Suprapubic skin (tissue), 4 donors: Measurements from ENCODE around the gene CDC20. TPM values are rescaled to one million over a fixed set of nuclear protein-coding genes. Genes with fewer than 3 reads are reported as not detected.

Source experiments
- DNase-seq, 2 donors: peaks; one replicate each; pipeline ENCODE4 v3.0.0-alpha.2; 2019; ENCODE audit warnings: low spot score in 2 of 2
- H3K27ac ChIP-seq: fragments of 200-600 bp; sonication (generic); one replicate; pipeline ENCODE4 v1.5.1; 2019
- H3K27me3 ChIP-seq: fragments of 200-600 bp; sonication (generic); one replicate; pipeline ENCODE4 v1.5.1; 2019
- H3K36me3 ChIP-seq: fragments of 200-600 bp; sonication (generic); one replicate; pipeline ENCODE4 v1.5.1; 2019
- H3K4me1 ChIP-seq: fragments of 200-600 bp; sonication (generic); one replicate; pipeline ENCODE4 v1.5.1; 2019
- H3K4me3 ChIP-seq: fragments of 200-600 bp; sonication (generic); one replicate; pipeline ENCODE4 v1.5.1; 2019; ENCODE audit warnings: mild to moderate bottlenecking
- H3K9me3 ChIP-seq: fragments of 200-600 bp; sonication (generic); one replicate; pipeline ENCODE4 v1.5.1; 2019
- EP300 ChIP-seq: sonication (generic); formaldehyde crosslinking; IDR thresholded peaks from one replicate; pipeline ENCODE4 v1.6.1; 2017; ENCODE audit warnings: antibody characterized with exemption
- POLR2A ChIP-seq, 2 donors: fragments of 450-650 bp; IDR thresholded peaks; one replicate each; pipeline ENCODE4 v1.6.1; 2017; ENCODE audit warnings: antibody characterized with exemption in 2 of 2, mild to moderate bottlenecking in 2 of 2, moderate library complexity in 2 of 2
- POLR2AphosphoS5 ChIP-seq, 3 donors: sonication (generic); formaldehyde crosslinking; IDR thresholded peaks; one replicate each; pipeline ENCODE4 v1.6.1; 2017; ENCODE audit warnings: antibody characterized with exemption in 3 of 3
- WGBS: methylation state at CpG from one replicate; pipeline ENCODE4 v1.1.5; 2018; 5-methylcytosine and 5-hydroxymethylcytosine counted together
- total RNA-seq, 4 donors: library from RNA; depleted of rRNA; stranded (reverse); fragments of >200 nt; gene quantifications; one replicate each; pipeline ENCODE4 v1.1.0, GENCODE V29; 2016
- TF ChIP-seq, protein P1 (sequence below), 2 donors: fragments of 200-600 bp in 1 of 2; fragments of 450-650 bp in 1 of 2; sonication (generic) in 1 of 2; IDR thresholded peaks; one replicate each; pipeline ENCODE4 v1.5.1; 2016 to 2019; ENCODE audit warnings: antibody characterized with exemption in 2 of 2, mild to moderate bottlenecking in 1 of 2, moderate library complexity in 1 of 2

The CDC20 gene
- total RNA-seq, 4 donors from 2014 or later, result 5.8 to 11.6 (median 7.8) TPM

DNA sequence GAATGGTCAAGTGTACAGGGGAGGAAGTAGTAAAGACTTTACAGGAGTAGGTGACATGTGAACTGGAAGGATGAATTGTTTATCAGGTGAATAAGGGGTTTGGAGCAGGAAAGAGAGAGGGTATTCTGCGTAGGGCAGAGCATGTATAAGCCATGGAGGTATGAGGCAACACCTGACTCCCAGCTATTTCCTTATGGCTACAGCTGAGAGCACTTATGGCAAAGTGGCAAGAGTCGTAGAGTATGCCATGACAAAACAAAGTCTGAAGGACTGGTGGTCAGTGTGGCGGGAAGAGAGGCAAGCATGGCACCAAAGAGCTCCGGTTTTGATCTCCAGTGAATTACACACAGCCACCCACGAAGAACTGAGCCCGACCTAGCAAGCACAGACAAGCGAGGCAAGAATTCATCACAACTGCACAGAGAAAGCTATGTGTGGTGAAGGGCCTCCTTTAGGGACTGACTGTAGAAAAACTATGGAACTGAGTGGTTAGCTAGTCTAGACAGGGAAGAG is 18.0 kb downstream of the CDC20 start:
- DNase-seq, result no peak
- no peaks in the 10 kb centered on the region for H3K36me3 ChIP-seq
- WGBS, result 80% methylated on average over 7 of the region's 7 CpGs
- H3K9me3 ChIP-seq, result no peaks in the 10 kb centered on the region
- H3K27me3 ChIP-seq, result no peaks in the 10 kb centered on the region
- TF ChIP-seq, protein P1, sequence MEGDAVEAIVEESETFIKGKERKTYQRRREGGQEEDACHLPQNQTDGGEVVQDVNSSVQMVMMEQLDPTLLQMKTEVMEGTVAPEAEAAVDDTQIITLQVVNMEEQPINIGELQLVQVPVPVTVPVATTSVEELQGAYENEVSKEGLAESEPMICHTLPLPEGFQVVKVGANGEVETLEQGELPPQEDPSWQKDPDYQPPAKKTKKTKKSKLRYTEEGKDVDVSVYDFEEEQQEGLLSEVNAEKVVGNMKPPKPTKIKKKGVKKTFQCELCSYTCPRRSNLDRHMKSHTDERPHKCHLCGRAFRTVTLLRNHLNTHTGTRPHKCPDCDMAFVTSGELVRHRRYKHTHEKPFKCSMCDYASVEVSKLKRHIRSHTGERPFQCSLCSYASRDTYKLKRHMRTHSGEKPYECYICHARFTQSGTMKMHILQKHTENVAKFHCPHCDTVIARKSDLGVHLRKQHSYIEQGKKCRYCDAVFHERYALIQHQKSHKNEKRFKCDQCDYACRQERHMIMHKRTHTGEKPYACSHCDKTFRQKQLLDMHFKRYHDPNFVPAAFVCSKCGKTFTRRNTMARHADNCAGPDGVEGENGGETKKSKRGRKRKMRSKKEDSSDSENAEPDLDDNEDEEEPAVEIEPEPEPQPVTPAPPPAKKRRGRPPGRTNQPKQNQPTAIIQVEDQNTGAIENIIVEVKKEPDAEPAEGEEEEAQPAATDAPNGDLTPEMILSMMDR (IDR thresholded peaks at IDR 0.05), result no peak
- no peak overlapping the region for H3K27ac ChIP-seq
- no peak overlapping the region for H3K4me3 ChIP-seq
- peaks cover 4% of the 10 kb centered on the region for H3K4me1 ChIP-seq

DNA sequence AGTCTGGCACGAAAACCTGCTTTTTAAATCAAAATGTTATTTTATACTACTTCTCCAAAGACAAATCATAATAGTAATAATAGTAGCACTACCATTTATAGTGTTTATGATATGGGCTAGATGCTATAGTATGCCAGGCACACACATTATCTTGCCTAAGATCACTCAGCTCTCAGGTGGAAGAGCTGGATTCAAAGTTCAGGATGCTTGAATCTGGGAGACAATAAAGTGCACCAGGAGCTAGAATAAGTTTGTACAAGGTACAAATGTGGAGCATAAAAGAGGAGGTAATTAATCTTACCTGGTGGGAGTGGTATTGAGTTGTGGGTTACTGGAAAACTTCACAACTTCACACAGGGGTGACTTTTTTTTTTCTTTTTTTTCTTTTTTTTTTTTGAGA is 19.1 kb downstream of the CDC20 start:
- no peak overlapping the region for H3K27ac ChIP-seq

DNA sequence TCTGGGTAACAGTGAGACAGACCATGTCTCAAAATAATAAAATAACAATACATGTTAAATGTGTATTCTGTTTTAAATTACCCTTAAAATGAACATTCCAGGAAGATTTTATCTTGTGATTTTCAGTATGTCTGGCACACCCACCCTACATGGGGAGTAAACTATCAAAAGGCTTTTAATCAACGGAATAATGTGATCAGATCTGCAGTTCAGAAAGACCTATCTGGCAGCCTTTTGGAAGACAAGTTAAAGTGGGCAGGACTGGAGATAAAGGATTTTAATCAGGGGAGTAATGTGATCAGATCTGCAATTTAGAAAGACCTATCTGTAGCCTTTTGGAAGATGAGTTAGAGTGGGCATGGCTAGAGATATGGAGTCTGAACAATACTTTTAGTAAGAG is 20.7 kb downstream of the CDC20 start:
- Histone ChIP-seq H3K27me3 (no peaks in the 10 kb centered on the region), H3K4me3 (no peak overlapping the region), H3K27ac (no peak overlapping the region), H3K36me3 (peaks cover 24% of the 10 kb centered on the region), H3K4me1 (peaks cover 2% of the 10 kb centered on the region), H3K9me3 (no peaks in the 10 kb centered on the region)
- WGBS, result 95% methylated on average over 1 of the region's 1 CpG
- TF ChIP-seq, protein P1 (IDR thresholded peaks at IDR 0.05), result no peak
- TF ChIP-seq POLR2AphosphoS5 (IDR thresholded peaks at IDR 0.05) (no peak), EP300 (no peak), POLR2A (IDR thresholded peaks at IDR 0.05) (no peak)
- DNase-seq, result no peak

More for the DNA sequence above, 19.1 kb downstream of the CDC20 start:
- DNase-seq, result no peak
- H3K4me3 ChIP-seq, result no peak overlapping the region
- TF ChIP-seq, protein P1 (IDR thresholded peaks at IDR 0.05), result no peak
- no peak for TF ChIP-seq POLR2AphosphoS5 (IDR thresholded peaks at IDR 0.05)
- no peak for TF ChIP-seq POLR2A (IDR thresholded peaks at IDR 0.05)
- no peak for TF ChIP-seq EP300
- H3K27me3 ChIP-seq, result no peaks in the 10 kb centered on the region
- H3K4me1 ChIP-seq, result peaks cover 3% of the 10 kb centered on the region
- no peaks in the 10 kb centered on the region for H3K9me3 ChIP-seq
- 87% methylated on average over 1 of the region's 1 CpG for WGBS
- peaks cover 8% of the 10 kb centered on the region for H3K36me3 ChIP-seq

DNA sequence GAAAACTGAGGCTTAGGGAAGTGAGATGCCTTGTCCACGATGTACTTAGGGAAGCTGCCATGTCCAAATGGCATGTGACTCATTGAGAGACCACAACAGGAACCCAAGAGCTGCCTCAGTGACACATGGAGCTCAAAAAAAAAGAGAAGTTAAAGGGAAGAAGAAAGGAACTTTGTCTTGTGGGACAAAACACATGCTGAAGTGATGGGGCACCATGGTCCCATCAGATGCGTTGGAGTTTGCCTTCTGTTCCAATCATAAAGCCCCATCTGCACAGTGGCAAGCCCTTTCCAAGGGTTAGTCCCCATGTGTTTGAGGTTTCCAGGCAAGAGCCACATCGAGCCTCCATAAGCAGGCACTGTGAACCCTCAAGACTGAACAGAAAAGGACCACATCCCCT is 22.8 kb downstream of the CDC20 start:
- Histone ChIP-seq H3K27me3 (no peaks in the 10 kb centered on the region), H3K4me1 (peaks cover 2% of the 10 kb centered on the region), H3K4me3 (no peak overlapping the region), H3K27ac (no peak overlapping the region), H3K36me3 (peaks cover 46% of the 10 kb centered on the region), H3K9me3 (no peaks in the 10 kb centered on the region)
- DNase-seq, result no peak
- 66% methylated on average over 3 of the region's 3 CpGs for WGBS
- TF ChIP-seq POLR2A (IDR thresholded peaks at IDR 0.05) (no peak), EP300 (no peak), POLR2AphosphoS5 (IDR thresholded peaks at IDR 0.05) (no peak)
- TF ChIP-seq, protein P1 (IDR thresholded peaks at IDR 0.05), result no peak

DNA sequence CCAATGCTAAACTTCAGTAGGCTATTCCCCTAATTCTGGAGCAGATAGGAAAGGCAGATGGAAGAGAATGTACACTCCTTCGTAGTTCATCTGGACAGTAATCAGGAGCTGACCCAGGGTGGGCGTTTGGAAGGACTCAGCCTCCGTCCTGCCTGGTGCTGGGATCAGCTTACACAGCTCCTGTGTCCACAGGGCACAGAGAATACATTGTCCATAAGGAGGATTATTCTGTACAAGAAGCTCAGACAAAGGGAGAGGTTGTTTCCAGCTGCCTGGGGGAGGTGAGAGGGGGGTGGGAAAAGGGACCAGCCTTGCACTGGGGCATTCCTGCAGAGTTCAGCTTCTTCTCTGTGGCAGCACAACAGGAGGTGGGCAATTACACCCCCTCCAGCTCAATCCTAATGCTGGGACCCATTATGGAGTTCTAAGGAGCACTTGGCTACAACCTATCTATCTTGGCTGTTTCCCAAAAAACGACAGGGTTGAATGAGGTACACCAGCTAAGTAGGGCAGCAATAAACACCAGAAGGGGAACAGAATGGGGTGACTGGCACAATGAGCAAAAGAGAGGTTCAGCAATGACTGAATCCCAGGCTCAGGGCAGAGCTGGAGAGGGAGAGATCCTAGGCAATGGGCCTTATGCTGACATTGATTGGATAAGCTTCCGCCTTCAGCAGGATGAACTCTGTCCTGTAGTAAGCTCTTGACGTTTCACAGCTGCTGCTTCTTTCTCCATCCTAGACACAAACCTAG is 23.4 kb downstream of the CDC20 start:
- Histone ChIP-seq H3K27me3 (no peaks in the 10 kb centered on the region), H3K27ac (no peak overlapping the region), H3K36me3 (peaks cover 50% of the 10 kb centered on the region), H3K4me3 (no peak overlapping the region), H3K9me3 (no peaks in the 10 kb centered on the region), H3K4me1 (peaks cover 2% of the 10 kb centered on the region)
- no peak for DNase-seq
- no peak for TF ChIP-seq POLR2A (IDR thresholded peaks at IDR 0.05)
- TF ChIP-seq POLR2AphosphoS5 (IDR thresholded peaks at IDR 0.05), result no peak
- TF ChIP-seq, protein P1 (IDR thresholded peaks at IDR 0.05), result no peak
- TF ChIP-seq EP300, result no peak
- WGBS, result 62% methylated on average over 6 of the region's 6 CpGs
